ENCODE results near the gene LRCH1.

DNA sequence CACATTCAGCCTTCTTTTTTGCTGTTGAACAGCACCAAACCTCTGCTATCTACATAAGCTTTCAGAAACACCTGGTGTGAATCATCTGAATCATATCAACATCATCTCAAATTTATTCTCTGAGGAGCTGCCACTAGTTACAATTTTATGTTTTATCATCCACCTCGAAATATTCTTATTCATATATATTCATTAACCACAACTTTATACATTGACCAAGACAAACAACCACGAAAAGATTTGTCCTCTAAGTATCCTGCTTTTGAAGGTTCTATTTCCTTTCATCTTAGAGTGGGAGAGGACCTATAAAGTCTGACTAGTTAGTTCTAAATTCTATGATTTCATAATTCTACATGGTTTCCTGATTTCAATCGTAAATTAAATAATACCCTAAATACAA lies 225.1 kb downstream of the LRCH1 start:
- no peak for TF ChIP-seq EZH2 (IDR thresholded peaks at IDR 0.05; ENCODE audit: low read depth)
- TF ChIP-seq, protein P1, sequence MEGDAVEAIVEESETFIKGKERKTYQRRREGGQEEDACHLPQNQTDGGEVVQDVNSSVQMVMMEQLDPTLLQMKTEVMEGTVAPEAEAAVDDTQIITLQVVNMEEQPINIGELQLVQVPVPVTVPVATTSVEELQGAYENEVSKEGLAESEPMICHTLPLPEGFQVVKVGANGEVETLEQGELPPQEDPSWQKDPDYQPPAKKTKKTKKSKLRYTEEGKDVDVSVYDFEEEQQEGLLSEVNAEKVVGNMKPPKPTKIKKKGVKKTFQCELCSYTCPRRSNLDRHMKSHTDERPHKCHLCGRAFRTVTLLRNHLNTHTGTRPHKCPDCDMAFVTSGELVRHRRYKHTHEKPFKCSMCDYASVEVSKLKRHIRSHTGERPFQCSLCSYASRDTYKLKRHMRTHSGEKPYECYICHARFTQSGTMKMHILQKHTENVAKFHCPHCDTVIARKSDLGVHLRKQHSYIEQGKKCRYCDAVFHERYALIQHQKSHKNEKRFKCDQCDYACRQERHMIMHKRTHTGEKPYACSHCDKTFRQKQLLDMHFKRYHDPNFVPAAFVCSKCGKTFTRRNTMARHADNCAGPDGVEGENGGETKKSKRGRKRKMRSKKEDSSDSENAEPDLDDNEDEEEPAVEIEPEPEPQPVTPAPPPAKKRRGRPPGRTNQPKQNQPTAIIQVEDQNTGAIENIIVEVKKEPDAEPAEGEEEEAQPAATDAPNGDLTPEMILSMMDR (conservative IDR thresholded peaks at IDR 0.05), result no peak

Data from PC-9 (cell line).